ENCODE data around the gene CPNE6. TPM values are rescaled to one million over a fixed set of nuclear protein-coding genes. Genes with fewer than 3 reads are reported as not detected.

Gene CPNE6
- total and polyA plus RNA-seq, 2 of the 13 experiments (the other 11 are each of a cell fraction or from before 2014, with no cell fraction given), result not detected

DNA sequence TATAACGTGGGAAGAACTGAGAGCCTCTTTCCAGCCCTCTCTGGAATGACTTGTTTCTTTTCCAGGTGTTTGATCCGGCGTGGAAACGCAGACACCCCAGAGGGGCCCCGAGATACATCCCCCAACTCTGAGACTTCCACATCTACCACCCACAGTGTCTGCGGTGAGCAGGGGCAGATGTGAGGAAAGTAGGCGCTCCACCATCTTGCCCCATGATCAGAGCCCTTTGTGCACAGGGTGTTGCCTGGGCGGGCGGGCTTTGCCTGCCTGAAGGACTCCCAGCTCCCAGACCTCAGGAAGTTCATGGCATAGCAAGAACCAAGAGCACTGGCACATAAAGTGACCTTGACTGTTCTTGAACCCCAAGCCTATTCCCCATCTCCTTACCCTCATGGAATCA, 16.7 kb upstream of the CPNE6 start:
- WGBS (ENCODE audit: low lambda C conversion rate), result 49% methylated on average over 9 of the region's 9 CpGs
- in situ Hi-C loops (cut with HindIII; ENCODE audit: extremely low pct_ligation_motif_present, low pct_unique_long_range_greater_than_20kb), result loop anchor here (5.0 kb wide), 3 partner anchors 38 to 108 kb away; partner anchors contain the start of genes IRF9 and PCK2
- H3K79me2 ChIP-seq (ENCODE audit: insufficient read depth, low read length), result no peaks in the 10 kb centered on the region
- DNase-seq (ENCODE audit: low spot score) (no peak), ATAC-seq (no peak), FAIRE-seq (no peak)
- no peak overlapping the region for H3K27ac ChIP-seq (ENCODE audit: extremely low read length, insufficient read depth, low read length)
- intact Hi-C loops (cut with micrococcal nuclease; ENCODE audit: unreplicated experiment), result no loop called here
- no TSS peak for BruUV-seq (replicated peaks)
- peaks cover 20 to 79% of the 10 kb centered on the region in 2 experiments for H3K27me3 ChIP-seq (ENCODE audit: control insufficient read depth in 1 of 2, insufficient read depth in 2 of 2, low read length in 2 of 2)
- H3K4me2 ChIP-seq (ENCODE audit: low read depth, low read length), result no peak overlapping the region
- POLR2A ChIA-PET, result interaction anchor here (1.0 to 6.3 kb wide), 5 partner anchors 27 to 188 kb away, joined by 4 to 124 read pairs (median 6); partner anchors contain the start of genes DCAF11, NRL, PCK2 and PSME2
- no peak overlapping the region for H2AFZ ChIP-seq (ENCODE audit: low read length)
- H3K9me3 ChIP-seq (ENCODE audit: low read length), result no peaks in the 10 kb centered on the region
- CTCF ChIA-PET (ENCODE audit: low intra/inter-chr PET ratio, low total read pairs), result no interaction called here
- H3K4me1 ChIP-seq (ENCODE audit: insufficient read depth, low read length), result peaks cover 45% of the 10 kb centered on the region
- no peak overlapping the region for H3K4me3 ChIP-seq (replicated peaks in 1 of 3; ENCODE audit: insufficient read depth in 1 of 3, low read depth in 2 of 3, low read length in 3 of 3)
- no peak overlapping the region for H3K9ac ChIP-seq (ENCODE audit: insufficient read depth, low read depth, low read length)
- H3K36me3 ChIP-seq (replicated peaks in 1 of 2; ENCODE audit: control insufficient read depth in 1 of 2, insufficient read depth in 2 of 2, low read length in 2 of 2), result no peaks in the 10 kb centered on the region
- no peaks in the 10 kb centered on the region for H4K20me1 ChIP-seq (ENCODE audit: insufficient read depth, low read length)
- no peak for TF ChIP-seq SRF (IDR thresholded peaks at IDR 0.05; ENCODE audit: low read depth, low read length)
- TF ChIP-seq EP300 (IDR thresholded peaks at IDR 0.05; ENCODE audit: low read depth in 2 of 2, low read length in 2 of 2), result no peak
- TF ChIP-seq EP300 (CRISPR knock-in tag; IDR thresholded peaks at IDR 0.05; ENCODE audit: borderline replicate concordance), result no peak
- TF ChIP-seq HCFC1 (IDR thresholded peaks at IDR 0.05; ENCODE audit: low read depth, low read length), result no peak
- TF ChIP-seq ELF1 (CRISPR knock-in tag; IDR thresholded peaks at IDR 0.05), result no peak
- TF ChIP-seq, protein P1, sequence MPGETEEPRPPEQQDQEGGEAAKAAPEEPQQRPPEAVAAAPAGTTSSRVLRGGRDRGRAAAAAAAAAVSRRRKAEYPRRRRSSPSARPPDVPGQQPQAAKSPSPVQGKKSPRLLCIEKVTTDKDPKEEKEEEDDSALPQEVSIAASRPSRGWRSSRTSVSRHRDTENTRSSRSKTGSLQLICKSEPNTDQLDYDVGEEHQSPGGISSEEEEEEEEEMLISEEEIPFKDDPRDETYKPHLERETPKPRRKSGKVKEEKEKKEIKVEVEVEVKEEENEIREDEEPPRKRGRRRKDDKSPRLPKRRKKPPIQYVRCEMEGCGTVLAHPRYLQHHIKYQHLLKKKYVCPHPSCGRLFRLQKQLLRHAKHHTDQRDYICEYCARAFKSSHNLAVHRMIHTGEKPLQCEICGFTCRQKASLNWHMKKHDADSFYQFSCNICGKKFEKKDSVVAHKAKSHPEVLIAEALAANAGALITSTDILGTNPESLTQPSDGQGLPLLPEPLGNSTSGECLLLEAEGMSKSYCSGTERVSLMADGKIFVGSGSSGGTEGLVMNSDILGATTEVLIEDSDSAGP (CRISPR knock-in tag; IDR thresholded peaks at IDR 0.05; ENCODE audit: borderline replicate concordance), result no peak
- TF ChIP-seq, protein P2, sequence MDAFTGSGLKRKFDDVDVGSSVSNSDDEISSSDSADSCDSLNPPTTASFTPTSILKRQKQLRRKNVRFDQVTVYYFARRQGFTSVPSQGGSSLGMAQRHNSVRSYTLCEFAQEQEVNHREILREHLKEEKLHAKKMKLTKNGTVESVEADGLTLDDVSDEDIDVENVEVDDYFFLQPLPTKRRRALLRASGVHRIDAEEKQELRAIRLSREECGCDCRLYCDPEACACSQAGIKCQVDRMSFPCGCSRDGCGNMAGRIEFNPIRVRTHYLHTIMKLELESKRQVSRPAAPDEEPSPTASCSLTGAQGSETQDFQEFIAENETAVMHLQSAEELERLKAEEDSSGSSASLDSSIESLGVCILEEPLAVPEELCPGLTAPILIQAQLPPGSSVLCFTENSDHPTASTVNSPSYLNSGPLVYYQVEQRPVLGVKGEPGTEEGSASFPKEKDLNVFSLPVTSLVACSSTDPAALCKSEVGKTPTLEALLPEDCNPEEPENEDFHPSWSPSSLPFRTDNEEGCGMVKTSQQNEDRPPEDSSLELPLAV (CRISPR knock-in tag; conservative IDR thresholded peaks at IDR 0.05; ENCODE audit: low read depth), result no peak
- no peak for TF ChIP-seq MZF1 (CRISPR knock-in tag; IDR thresholded peaks at IDR 0.05; ENCODE audit: borderline replicate concordance)
- TF ChIP-seq, protein P3, sequence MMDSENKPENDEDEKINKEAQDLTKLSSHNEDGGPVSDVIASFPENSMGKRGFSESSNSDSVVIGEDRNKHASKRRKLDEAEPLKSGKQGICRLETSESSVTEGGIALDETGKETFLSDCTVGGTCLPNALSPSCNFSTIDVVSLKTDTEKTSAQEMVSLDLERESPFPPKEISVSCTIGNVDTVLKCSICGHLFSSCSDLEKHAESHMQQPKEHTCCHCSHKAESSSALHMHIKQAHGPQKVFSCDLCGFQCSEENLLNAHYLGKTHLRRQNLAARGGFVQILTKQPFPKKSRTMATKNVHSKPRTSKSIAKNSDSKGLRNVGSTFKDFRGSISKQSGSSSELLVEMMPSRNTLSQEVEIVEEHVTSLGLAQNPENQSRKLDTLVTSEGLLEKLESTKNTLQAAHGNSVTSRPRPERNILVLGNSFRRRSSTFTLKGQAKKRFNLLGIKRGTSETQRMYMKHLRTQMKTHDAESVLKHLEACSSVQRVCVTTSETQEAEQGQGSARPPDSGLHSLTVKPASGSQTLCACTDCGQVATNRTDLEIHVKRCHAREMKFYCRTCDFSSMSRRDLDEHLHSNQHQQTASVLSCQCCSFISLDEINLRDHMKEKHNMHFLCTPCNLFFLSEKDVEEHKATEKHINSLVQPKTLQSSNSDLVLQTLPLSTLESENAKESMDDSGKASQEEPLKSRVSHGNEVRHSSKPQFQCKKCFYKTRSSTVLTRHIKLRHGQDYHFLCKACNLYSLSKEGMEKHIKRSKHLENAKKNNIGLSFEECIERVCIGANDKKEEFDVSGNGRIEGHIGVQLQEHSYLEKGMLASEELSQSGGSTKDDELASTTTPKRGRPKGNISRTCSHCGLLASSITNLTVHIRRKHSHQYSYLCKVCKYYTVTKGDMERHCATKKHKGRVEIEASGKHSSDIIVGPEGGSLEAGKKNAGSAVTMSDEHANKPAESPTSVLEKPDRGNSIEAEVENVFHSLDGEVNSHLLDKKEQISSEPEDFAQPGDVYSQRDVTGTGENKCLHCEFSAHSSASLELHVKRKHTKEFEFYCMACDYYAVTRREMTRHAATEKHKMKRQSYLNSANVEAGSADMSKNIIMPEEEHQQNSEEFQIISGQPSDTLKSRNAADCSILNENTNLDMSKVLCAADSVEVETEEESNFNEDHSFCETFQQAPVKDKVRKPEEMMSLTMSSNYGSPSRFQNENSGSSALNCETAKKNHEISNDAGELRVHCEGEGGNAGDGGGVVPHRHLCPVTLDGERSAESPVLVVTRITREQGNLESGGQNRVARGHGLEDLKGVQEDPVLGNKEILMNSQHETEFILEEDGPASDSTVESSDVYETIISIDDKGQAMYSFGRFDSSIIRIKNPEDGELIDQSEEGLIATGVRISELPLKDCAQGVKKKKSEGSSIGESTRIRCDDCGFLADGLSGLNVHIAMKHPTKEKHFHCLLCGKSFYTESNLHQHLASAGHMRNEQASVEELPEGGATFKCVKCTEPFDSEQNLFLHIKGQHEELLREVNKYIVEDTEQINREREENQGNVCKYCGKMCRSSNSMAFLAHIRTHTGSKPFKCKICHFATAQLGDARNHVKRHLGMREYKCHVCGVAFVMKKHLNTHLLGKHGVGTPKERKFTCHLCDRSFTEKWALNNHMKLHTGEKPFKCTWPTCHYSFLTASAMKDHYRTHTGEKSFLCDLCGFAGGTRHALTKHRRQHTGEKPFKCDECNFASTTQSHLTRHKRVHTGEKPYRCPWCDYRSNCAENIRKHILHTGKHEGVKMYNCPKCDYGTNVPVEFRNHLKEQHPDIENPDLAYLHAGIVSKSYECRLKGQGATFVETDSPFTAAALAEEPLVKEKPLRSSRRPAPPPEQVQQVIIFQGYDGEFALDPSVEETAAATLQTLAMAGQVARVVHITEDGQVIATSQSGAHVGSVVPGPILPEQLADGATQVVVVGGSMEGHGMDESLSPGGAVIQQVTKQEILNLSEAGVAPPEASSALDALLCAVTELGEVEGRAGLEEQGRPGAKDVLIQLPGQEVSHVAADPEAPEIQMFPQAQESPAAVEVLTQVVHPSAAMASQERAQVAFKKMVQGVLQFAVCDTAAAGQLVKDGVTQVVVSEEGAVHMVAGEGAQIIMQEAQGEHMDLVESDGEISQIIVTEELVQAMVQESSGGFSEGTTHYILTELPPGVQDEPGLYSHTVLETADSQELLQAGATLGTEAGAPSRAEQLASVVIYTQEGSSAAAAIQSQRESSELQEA (CRISPR knock-in tag; IDR thresholded peaks at IDR 0.05; ENCODE audit: not compliant biosample characterization), result no peak
- TF ChIP-seq, protein P4, sequence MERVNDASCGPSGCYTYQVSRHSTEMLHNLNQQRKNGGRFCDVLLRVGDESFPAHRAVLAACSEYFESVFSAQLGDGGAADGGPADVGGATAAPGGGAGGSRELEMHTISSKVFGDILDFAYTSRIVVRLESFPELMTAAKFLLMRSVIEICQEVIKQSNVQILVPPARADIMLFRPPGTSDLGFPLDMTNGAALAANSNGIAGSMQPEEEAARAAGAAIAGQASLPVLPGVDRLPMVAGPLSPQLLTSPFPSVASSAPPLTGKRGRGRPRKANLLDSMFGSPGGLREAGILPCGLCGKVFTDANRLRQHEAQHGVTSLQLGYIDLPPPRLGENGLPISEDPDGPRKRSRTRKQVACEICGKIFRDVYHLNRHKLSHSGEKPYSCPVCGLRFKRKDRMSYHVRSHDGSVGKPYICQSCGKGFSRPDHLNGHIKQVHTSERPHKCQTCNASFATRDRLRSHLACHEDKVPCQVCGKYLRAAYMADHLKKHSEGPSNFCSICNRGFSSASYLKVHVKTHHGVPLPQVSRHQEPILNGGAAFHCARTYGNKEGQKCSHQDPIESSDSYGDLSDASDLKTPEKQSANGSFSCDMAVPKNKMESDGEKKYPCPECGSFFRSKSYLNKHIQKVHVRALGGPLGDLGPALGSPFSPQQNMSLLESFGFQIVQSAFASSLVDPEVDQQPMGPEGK (CRISPR knock-in tag; IDR thresholded peaks at IDR 0.05), result no peak
- no peak for TF ChIP-seq POLR2AphosphoS2 (IDR thresholded peaks at IDR 0.05; ENCODE audit: low read depth, low read length)

Data from HepG2 (cell line).